ENCODE data around the gene MEIS1.

Gene MEIS1

GRCh38 chr2:66512626-66513025 is 77.7 kb downstream of the MEIS1 start:
- DNase-seq: no peak

DNA sequence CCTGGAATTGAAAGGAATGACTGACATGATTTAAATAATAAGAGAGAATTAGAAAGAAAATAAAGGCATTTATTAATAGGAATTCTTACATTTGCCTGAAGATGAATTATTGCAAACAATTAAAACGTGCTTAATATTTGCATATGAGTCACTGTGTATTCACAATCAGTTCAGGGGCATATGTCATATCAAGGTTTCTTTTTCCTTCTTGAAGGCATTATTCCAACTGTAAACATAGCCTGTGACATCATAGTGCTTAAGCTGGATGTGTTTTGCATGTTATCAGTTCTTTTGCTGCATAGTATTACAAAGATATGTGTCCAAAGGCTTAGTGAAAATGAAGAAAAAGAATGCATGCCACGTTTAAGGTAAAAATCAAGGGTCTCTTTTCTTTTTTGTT is 80.8 kb downstream of the MEIS1 start:
- no peak for DNase-seq

DNA sequence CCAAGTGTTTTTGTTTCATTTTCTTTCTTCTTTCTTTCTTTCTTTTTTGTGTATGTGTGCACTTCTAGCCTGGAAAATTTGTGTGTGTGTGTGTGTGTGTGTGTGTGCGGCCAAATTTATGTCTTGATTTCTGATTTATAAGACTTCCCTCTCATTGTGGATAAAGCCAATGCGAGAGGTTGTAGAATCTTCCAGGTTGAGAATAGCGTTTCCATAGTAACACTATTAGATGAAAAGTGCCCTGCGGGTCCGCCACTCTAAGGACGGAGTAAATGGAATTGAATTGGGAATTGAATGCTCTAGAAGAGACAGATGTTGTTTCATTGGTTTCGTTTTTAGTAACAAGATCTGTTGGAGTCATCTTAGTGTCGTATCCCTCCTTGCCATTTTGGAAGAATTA is 81.6 kb downstream of the MEIS1 start:
- DNase-seq: no peak

GRCh38 chr2:66517772-66518171 is 82.8 kb downstream of the MEIS1 start:
- no peak for DNase-seq

GRCh38 chr2:66519264-66519843 is 84.4 kb downstream of the MEIS1 start:
- no peak for DNase-seq

DNA sequence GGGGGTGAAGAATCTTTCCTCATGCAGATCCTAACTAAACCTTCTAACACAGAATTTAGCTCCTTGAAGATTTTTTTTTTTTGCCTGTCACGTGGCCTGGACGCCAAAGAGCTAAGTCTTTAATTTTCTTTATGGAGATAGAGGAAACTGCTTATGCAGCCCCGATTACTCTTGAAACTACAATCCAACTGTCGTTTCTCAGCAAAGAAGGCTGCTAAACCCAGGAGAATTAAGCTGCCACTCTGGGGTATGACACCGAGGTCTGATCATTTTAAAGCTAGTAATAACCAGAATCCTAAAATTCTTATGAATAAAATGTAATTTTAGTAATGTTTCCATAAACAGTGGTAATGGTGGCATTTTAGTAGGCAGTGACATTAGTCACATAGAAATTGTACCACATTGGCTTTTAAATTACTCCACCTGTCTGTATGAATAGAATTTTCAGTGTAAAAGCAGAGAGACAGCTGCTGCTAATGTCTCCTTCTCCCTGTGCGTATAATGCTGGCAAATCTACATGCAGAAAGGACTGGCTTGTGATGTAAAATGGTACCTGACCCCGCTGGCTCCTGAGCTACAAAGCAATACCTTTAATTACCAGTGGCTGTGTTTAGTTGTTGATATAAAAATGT is 86.5 kb downstream of the MEIS1 start:
- no peak for DNase-seq

GRCh38 chr2:66522611-66523376 is 87.9 kb downstream of the MEIS1 start:
- DNase-seq: no peak

GRCh38 chr2:66523377-66523969 is 88.5 kb downstream of the MEIS1 start:
- no peak for DNase-seq

DNA sequence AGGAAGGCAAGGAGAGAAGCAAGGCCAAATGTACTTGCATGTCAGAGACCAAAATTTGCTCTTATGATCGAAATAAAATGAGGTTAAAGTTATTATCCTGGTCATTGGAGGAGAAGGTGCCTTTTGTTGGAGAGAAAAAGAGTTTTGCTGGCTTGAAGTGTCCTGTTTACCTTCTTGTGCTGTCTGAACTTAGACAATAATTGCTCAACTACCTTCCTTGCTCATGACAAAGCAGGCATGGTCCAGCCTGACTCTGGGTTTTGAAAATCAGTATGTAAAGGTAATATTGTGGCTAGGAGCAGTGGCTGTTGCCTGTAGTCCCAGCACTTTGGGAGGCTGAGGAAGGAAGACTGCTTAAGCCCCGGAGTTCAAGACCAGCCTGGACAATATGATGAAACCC is 89.1 kb downstream of the MEIS1 start:
- no peak for DNase-seq

- no peak for DNase-seq
These were observed 90.7 kb downstream of the MEIS1 start for GRCh38 chr2:66525606-66526005.

DNA sequence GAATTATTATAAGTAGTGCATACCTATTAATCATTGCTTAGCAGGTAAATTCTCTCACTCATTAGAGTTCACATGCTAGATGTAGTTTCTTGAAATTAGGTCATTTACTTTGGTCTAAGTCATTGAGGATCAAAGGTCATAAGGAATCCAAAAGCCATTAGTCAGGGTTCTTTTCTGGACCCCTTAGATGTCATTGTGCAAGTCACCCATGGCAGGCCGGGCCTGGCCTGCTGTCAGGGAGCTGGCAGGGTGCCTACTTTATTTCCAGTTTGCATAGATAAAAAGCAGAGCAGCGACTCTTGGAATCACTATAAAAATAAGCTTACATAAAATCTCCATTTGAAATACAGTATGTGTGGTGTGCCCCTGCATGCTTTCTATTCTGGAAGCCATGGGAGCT is 91.3 kb downstream of the MEIS1 start:
- no peak for DNase-seq

DNA sequence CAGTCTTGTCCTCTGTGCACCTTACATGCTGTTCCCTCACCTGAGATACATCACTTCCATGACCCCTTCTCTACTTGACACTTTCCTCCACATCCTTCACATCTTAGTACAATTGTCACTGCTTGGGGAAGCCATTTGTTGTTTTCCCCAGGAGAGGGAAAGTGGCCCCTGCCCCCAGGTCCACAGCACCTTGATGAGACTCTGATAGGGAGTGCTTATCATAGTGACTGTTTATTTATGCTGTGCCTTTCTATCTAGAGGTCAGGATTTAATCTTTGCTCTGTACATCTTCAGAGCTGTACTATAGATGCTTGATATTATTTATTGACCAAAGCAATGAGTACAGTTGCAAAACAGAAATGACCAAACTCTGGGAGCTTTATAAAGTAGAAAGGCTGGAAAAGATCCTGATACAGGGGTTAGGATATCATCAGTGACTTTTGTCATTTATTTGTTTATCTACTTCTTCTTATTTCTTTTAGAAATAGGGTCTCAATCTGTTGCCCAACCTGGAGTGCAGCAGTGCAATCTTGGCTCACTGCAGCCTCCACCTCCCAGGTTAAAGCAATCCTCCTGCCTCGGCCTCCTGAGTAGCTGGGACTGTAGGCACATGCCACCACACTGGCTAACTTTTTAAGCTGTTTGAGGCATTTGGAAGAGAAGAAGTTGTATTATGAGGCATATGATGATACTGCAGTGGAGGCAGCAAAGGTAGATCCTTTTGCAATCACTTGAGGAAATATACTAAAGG is 94.2 kb downstream of the MEIS1 start:
- no peak for DNase-seq

- no peak for DNase-seq
These were observed 95.7 kb downstream of the MEIS1 start for GRCh38 chr2:66530651-66531050.

GRCh38 chr2:66531155-66531554 is 96.2 kb downstream of the MEIS1 start:
- no peak for DNase-seq

- no peak for DNase-seq
These were observed 96.6 kb downstream of the MEIS1 start for GRCh38 chr2:66531567-66531966.

DNA sequence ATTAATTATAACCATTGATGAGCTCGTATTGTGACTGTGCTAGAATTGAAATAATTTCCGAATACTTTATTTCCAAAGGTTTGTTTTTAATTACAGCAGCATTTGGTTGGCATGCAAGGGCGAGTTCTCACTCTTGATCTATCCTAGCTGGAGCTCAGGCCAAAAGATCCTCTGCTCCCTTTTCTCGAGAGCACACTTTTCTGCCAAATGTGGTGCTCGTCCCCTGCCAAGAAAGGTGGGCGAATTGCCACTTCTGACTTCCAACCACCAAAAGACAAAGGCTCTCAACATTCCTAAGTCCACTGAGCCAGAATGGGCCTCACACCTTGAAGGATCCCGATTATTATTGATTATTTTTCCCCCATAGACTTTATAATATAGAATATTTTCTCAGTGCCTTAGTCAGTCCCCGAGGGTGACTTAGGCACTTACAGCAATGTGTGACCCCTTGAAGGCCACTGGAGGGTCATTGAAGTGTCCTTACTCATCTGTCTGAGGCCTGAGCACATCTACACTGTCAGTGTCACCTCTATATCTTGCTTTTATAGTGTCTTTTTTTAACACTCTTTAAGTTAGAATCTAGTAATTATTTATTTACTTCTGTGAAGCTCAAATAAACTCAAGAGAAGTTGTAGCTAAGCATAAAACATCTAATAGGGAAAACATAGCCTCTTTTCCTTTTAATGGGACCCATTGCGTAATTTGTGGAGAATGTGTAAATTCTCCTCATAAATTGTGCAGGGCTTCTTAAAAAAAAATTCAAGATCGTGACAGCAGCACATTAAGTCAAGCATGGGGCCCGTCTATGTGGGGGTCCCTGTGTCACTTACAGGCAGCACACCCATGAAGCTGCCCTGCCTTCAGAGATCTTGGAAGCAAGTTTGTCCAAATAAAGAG is 98.3 kb downstream of the MEIS1 start:
- DNase-seq: no peak

DNA sequence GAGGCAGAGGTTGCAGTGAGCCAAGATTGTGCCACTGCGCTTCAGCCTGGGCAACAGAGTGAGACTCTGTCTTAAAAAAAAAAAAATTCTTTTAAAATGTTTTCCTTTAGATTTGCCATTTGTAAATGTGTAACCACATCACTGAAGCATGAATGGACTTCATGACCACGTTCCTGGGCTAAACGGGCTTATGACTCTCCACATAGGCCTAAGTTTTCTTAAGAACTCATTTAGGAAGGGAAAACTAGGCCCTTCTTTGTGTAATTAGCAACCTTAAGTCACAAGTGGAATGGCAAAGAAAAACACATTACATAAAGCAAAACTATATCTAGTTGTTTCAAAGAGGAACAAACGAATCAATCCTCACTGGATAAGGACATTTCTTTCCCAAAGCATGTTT is 99.5 kb downstream of the MEIS1 start:
- no peak for DNase-seq

DNA sequence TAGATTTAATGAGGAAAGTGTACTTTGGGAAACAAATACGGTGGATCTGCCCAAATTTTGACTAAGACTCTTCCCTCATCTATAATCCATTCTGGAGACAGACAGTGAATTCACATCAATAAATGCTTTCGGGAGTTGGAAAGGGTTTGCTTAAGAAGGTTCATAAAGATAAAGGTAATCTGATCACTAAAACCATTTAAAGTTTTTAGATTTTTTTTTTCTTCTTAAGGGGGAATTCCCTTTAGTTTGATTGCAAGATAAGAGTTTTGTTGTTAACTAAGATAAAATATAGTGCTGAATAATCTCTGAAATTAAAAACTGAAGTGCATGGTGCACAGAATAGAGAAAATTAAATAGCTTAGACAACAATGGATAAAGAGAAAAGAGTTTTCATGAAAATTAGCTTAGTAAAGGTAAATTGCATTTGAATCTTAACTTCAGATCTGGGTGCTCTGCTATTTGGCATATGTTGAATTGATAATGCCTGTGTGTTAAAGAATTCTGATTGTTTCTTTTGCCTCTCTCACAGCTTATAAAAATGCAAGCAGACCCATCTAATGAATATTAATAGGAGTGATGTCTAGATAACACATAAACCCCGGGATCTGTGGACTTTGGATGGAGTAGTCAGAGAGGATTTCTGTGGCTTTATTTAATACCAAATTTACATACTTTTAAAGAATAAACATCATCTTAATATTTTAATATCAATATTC is 100.8 kb downstream of the MEIS1 start:
- DNase-seq: no peak

DNA sequence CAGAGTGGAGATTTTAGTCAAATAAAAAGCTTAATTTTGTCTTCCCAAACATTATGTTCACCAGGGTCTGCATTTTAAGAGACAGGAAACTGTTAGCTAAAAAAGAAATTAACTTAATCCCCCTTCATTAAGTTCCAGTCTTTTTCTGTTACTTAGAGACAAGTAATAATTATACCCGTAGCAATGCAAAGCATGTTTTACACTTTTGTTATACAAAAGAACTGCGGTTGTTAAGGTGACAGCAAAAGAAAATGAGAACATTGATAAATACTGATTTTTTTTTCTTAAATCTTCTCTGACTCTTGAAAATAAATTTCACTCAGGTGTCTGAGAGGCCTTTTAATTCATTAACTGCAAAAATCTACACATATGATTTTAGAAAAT is 101.4 kb downstream of the MEIS1 start:
- no peak for DNase-seq

DNA sequence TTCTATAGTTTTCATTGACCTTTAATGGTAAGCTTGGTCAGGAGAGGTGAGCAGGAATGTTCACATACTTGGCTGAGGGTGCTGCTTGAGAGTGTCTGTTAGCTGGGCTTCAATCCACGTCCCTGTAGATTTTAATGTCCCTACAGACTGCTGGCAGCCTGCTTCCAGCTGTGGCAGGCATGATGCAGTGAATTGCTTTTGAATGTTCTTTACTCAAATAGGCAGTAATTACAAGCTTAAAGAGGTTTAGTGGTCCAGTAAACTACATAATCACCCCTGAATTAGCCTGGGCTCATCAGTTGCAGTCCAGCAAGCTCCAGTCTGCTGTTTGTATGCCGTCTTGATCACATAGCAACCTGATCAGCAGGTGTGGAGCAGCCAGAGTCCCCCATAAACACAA is 102.1 kb downstream of the MEIS1 start:
- DNase-seq: no peak

- DNase-seq: no peak
These were observed 103.4 kb downstream of the MEIS1 start for GRCh38 chr2:66538291-66538690.

DNA sequence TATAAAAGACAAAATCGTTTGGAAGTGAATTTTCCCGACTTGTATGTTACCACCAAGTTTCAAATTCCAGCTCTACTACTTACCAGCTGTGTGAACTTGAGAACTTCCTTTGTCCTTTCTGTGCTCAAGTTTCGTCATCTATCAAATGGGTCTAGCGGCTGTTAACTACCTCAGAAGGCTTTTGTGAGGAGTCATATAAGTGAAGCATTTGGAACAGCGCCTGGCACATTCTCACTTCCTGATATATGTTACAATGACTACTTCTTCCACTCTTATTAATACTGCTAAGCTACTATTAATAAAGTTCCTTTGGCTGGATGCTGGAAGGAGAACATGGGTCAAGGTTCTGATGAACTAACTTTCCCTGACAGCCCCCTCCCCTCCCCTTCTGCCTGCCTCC is 104.5 kb downstream of the MEIS1 start:
- no peak for DNase-seq

All from cortex of kidney (tissue), 1 donor.